ENCODE data around the gene AJAP1.

Gene AJAP1

DNA sequence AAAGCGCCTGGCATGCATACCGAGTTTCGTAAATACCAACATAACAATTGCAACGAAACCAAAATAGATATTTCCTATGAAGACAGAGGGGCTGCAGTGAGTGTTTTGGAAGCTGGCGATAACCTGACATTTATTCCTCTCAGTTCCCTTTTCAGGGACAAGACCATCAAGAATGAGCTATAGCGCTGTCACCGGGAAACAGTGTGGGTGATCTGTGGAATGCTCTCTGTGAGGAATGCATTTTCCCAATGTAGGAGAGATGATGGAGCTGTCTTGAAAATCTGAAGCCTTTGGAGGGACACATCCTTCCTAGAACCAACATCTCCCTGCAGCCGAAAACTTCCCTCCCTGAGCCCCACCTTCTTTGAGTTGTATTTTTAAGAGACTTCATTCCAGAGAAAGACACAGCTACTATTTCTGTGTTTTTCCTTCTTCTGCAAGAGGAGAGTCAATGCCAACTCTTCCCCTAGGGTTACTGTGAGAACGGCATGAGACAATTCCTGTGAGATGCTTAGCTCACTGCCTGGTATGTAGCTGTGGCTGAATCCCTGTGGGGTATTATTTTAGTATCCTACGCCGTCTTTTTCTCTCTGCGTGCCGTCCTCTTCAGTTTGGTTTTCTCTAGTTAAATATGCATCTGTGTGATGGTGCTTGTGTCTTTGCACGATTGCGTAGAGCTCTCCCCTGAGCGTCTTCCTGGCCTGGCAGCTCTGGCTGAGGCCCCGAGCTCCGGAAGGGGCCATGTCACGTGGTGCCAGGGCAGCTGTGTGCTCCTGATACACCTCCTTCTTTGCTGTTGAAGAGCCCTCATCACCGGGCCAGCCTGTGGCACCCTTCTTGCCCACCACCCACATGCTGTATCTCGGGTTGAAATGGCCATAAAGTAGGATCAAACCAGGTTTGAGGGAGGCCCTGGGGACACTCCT is 45.2 kb downstream of the AJAP1 start:
- DNase-seq (ENCODE audit: low read depth in 2 of 2): no peak

DNA sequence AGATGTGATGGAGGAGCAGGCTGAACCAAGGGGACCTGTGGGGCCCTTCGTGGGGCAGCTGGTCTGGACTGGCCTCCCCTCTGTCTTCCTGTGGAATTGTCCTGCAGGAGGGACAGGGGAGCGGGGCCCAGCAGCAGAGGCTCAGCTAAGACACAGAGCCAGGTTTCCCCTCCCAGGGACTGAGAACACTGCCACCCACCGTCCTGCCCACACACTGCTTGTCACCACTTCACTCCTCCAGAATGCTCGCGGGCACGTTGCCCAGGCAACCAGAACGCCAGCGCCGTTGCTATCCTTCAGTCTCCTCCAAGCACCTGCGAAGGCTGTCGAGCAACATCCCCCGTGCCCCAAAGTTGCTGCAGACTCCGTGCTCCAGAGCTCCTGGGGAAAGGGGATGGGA is 46.4 kb downstream of the AJAP1 start:
- DNase-seq (ENCODE audit: low read depth in 2 of 2): no peak

DNA sequence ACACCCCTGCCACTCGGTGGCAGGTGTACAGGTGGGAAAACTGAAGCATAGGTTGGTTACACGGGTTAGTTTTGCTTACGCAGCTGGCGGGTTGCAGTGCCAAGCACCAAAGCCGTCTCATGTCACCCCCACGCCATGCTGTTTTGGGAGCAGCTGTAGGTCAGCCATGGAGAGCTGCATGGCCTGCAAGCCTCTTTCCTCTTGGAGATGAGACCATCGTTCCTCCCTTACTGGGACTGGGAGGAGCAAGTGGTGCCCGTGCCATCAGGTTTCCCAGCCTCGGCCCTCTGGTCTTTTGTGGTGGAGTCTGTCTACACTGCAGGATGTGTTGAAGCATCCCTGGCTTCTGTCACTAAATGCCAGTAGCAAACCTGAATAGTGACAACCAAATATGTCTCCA is 46.9 kb downstream of the AJAP1 start:
- no peak for DNase-seq (ENCODE audit: low read depth in 2 of 2)

DNA sequence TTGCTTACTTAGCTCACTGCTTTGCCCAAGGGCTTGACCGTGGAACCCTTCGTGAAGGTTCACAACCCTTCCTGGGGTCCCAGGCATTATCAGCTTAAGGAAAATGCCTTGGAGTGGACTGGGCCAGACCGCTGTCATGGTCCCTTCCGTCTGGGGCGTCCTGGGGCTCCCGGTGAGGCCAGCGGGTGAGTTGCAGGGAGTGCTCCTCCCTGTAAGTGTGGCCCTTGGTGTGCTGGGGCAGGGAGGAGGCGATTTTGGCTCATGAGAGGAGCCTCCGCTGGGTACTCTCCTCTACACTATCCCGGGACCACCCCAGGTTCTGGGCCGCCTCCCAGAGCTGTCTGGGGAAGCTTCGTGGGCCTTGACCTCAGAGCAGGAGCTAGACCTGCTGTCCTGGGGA is 48.1 kb downstream of the AJAP1 start:
- DNase-seq (ENCODE audit: low read depth in 2 of 2): no peak

- no peak for DNase-seq (ENCODE audit: low read depth in 2 of 2)
Observed at GRCh38 chr1:4702932-4703331, 48.5 kb downstream of the AJAP1 start.

GRCh38 chr1:4703646-4704045 is 49.2 kb downstream of the AJAP1 start:
- no peak for DNase-seq (ENCODE audit: low read depth in 2 of 2)

GRCh38 chr1:4708840-4709507 is 54.6 kb downstream of the AJAP1 start:
- DNase-seq (ENCODE audit: low read depth in 2 of 2): no peak

DNA sequence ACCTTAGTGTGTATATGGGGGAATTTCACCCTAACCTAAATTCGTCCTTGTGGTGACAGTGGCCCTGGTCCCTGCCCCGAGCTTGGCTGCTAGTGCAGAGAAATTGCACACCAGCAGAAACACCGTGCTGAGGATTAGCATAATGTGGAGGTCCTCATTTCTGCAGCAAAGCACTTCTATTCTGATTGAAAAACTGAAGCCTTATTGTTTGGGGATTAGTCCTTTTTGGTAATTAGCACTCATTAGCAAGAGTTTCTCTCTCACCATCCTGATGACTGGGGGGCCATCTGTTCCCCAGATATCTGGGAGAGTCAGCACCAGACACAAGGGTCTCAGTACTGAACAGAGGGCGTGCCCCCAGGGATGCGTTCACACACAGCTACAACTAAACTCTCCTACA is 55.2 kb downstream of the AJAP1 start:
- DNase-seq (ENCODE audit: low read depth in 2 of 2): no peak

DNA sequence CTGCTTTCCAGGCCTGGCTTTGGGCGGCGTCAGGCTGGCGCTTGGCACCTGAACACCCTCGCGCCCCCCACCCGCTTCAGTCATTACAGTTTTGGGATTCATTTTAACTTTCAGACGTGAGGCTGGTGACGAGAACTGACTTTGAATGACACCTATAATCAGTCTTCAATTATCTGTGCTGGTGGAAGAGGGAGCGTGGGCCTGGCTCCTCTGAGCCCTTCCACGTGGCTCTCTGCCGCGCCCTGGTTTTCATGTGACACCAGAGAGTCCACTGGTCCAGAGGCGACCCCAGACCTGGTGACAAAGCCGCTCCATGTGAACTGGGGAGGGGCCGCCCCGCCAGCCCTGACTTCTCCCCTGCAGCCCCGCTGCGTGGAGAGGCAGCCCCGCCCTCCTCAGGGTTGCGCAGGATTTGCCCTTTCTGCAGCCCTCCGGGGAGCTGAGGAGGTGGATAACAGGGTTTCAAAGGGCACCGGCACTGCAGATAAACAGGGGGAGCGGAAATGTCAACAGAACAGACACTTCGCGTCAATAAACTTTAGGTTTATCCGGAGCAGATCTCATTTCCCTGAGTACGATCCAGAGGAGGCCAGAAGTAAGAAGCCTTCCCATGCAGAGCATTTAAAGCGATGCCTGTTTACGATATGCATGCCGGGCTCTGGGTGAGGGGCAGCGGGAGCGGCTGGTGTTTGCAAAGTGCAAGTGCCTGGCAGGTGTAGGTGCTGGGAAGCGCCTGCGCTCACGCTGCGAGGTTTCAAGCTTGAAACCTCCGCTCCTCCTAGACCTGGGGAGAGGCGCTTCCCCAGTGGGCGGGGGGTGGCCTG is 56.4 kb downstream of the AJAP1 start:
- no peak for DNase-seq (ENCODE audit: low read depth in 2 of 2)

- no peak for DNase-seq (ENCODE audit: low read depth in 2 of 2)
Observed at GRCh38 chr1:4711416-4712275, 57.2 kb downstream of the AJAP1 start.

DNA sequence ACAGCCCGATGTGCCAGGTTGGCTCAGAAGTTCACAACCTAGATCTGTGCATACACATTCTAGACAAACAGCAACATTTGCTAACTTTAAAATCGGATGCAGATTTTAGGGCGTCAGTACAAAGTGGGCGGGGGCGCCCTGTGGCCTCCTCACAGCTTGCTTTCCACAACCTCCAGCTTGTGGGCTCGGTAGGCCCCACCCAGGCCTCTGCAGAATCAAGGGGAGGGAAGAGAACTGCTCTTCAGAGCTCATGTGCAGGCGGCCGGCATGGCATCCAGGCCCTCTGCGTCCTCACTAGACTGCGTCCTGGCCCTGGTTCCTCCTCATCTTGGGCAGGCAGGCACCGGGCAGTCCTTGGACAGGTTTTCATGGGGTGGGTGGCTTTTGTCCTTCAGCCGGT is 59.3 kb downstream of the AJAP1 start:
- no peak for DNase-seq (ENCODE audit: low read depth in 2 of 2)

GRCh38 chr1:4716406-4716805 is 62.0 kb downstream of the AJAP1 start:
- no peak for DNase-seq (ENCODE audit: low read depth in 2 of 2)

DNA sequence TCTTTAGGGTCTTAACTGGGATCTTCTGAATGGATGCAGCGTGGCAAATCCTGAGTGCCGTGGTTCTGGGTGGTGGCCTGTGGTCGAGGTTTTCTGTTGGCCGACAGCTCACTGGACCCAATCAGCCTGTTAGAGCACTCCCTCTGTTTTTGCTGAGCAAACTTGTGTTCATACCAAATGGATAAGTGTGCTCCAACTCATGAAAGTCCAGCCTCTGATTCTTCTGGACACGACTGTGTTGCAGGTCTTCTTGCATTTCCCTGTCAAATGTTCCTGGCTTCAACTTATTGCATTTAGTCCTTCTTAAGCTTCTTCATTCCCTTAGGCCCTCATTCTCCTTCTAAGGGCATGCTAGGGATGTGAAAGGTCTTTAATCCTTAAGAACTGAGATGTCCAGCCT is 63.7 kb downstream of the AJAP1 start:
- DNase-seq (ENCODE audit: low read depth in 2 of 2): no peak

GRCh38 chr1:4723106-4723505 is 68.7 kb downstream of the AJAP1 start:
- DNase-seq (ENCODE audit: low read depth in 2 of 2): no peak

DNA sequence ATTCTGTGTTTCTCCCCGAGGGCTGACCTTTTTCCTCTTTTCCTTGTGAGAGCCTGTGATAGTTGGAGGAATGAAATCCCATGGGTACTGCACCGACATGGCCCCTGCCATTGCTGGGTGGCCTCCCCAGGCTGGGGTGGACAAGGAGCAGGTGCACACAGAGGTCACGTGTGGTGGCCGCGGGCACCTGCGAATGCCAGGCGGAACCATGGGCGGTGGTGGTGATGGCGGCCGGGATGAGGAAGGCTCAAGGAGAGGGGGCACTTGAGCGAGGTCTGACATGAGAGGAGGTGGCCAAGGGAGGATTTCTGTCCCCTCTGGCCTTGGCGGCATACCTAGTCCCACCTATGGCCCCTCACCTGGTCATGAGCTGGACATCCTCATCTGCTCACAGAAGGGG is 69.6 kb downstream of the AJAP1 start:
- no peak for DNase-seq (ENCODE audit: low read depth in 2 of 2)

DNA sequence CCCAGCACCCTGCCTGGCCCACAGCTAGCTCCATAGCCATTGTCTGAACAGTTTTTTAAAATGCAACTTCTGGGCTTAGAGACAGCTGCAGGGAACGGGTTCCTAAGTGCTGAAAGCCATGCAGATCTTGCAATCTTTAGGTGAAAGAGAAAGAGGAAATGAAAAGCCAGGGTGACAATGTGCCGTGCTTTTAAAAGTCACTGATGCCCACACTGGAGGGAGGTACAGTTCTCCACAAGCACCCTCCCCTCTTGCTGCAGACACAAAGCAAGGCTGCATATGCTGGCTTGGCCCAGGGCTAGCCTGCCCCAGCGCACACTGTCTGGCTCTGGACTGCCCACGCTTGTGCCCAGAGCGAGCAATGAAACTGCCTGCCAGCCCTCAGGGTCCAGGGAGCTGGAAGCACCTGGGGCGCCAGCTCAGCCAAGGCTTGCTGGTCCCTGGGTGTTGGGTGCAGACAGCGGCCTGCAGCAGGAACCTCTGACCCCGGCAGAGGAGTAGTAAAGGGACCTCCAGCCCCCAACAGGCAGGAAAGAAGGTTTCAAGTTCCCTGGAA is 70.4 kb downstream of the AJAP1 start:
- DNase-seq (ENCODE audit: low read depth in 2 of 2): no peak

GRCh38 chr1:4725416-4725815 is 71.0 kb downstream of the AJAP1 start:
- DNase-seq (ENCODE audit: low read depth in 2 of 2): no peak

GRCh38 chr1:4726620-4727341 is 72.4 kb downstream of the AJAP1 start:
- DNase-seq (ENCODE audit: low read depth in 2 of 2): no peak

DNA sequence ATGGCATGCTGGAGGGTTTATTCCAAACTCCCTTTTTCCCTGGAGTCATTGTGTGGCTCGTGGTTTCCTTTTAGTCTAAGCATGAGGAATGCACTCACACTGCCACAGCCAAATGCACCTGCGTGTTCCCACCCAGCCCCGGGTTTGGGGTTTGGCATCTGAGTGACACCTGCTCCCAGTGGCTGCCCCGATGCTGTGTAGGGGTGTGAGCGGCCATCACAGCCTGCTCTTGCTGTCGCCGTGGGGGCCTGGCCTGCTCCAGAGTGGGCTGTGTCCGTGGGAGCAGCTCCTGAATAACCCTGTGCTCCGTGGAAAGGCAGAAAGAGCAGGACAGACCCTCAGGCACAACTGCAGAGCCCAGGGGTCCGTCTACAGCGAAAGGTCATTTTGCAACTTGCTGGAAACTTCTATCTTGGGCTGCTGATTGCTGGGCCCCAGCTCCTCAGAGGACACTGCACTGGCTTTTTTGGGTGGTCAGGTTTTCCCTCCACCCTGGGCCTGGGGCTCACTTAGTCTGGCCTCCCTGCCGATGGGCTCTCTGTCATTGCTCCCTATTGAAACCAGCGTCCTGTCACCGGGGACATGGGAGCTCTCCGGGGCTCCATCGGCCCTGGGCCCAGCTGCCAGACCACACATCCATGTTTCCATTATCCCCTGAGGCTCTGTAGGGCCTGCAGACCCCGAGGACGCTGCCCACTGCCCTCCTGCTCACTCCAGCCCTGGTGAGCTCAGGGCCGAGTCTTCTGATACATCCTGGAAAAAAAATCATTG is 74.1 kb downstream of the AJAP1 start:
- DNase-seq (ENCODE audit: low read depth in 2 of 2): no peak

- no peak for DNase-seq (ENCODE audit: low read depth in 2 of 2)
Observed at GRCh38 chr1:4729090-4729471, 74.7 kb downstream of the AJAP1 start.
